Renal pelvis (tissue), 4 donors: Measurements from ENCODE around the gene PLIN1. TPM values are rescaled to one million over a fixed set of nuclear protein-coding genes. Genes with fewer than 3 reads are reported as not detected.
A peak's percentile ranks its signal among the peaks of the same experiment; 100 is the strongest.

Experiments
- DNase-seq: peaks from one replicate; pipeline ENCODE4 v3.0.0-alpha.2; 2013
- polyA plus RNA-seq, 3 donors: library from polyadenylated mRNA; unstranded; fragments of 120-200 nt; gene quantifications; one replicate each; pipeline ENCODE4 v1.2.1, GENCODE V29; 2013; ENCODE audit not compliant: insufficient read length in 3 of 3

The PLIN1 gene
- polyA plus RNA-seq, 3 donors, result 0.97 to 1.4 (median 1.3) TPM

DNA sequence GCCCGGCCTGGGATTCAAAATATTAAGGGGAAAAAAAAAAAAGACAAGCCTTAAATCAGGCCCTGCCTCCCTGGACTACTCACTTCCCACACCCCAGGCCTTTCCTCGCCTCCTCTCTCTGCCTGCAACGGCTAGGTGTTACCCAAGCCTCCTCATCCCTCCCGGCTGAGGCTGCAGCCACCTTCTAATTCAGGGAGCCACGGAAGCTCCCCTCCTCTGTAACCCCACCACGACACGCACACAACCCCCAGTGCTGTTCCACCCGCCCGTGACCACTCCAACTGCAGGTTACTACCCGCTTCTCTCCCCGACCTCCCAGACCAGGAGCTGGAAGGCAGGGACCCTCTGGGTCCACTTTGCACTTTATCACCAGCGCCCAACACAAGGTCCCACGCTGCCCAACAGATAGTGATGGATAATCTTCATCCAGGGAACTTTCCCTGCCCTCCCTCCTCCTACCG, 24.8 kb downstream of the PLIN1 start:
- no peak for DNase-seq

DNA sequence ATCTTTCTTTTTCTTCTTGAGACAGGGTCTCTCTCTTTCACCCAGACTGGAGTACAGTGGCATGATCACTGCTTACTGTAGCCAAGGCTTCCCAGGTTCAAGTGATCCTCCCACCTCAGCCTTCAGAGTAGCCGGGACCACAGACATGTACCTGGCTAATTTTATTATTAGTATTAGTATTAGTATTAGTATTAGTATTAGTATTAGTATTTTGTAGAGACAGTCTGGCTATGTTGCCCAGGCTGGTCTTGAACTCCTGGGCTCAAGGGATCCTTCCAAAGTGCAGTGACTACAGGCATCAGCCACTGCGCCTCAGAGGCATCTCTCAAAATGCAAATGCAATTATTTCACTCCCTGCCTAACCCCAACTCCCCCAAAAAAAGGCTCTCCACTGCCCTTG, 25.6 kb downstream of the PLIN1 start:
- no peak for DNase-seq

DNA sequence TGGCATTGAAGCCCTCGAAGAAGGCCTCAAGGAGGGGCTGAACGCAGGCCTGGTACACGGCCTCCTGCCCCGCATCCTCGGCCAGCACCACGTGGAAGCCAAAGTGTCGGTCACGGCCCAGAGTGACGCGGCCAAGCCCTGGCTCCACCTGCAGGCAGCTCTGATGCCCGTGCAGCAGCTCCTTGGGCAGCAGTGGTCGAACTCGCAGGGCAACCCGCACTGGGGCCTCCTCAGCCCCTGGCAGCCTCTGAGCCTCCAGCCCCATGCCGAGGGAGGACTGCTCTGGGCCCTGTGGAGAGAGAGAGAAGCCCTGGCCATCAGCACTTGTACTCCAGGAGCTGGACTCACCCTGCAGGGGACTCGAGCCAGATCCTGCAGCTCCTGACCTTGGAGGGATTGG, 26.5 kb downstream of the PLIN1 start:
- no peak for DNase-seq

DNA sequence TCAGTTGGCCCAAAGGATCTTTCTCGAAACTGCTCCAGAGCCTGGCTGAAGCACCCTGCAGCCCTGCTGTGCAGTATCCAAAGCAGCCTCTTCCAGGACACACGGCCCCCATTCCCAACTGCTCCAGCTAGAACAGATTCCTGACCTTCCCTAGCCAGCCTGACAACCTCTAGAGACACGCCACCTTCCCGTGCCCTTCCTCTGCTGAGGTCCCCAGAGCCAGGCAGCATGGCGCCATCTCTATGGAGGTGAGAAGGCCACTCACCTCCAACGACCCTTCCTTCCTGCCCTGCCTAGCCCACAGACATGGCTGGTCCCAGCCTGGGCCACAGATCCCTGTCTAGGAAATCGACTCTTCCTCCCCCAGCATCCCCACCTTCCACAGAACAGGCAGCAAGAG, 27.0 kb downstream of the PLIN1 start:
- DNase-seq, result no peak

DNA sequence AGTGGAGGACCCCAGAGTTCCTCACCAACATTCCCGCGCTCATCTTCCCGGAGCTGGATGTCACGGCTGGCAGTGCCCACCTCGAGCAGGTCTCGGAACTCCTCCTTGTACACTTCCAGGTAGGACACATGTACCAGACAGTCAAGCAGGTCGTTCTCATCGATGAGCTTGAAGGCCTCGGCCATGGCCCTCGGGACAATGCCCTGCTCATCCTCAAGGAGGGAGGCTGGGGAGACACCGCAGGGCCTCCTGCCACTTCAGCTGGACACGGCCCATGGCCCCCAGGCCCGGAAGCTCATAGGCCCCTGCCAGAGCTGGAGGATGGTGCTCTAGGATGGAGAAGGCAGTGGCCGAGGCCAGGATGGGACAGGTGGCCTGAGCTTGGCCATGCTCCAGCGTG, 29.5 kb downstream of the PLIN1 start:
- no peak for DNase-seq

DNA sequence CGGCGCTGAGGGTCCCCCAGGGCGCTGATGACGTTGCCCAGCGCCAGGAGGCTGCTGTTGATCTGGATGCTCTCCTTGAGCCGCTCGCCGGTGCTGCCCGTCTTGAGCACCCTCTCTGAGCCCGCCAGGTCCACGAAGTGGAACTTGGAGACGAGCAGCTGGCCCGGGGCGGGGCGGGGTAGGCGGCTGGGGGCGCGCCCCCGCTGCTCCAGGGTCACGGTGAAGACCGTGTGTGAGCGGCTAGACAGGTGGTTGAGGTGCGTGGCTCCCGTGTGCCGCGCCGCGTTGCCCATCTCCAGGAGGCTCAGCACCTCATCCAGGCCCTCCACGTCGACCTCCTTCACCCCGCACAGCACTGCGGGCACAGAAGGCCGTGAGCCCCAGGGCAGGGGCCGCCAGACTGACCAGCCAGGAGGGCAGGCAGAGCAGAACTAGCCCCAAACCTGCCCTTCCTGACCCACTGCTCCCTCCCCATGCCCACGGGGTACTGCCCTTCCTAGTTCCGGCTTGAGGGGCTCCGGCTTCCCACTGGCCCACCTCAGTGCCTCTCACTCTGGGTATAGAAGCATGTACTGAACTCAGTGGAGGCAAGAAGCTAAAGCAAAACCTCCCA, 30.0 kb downstream of the PLIN1 start:
- no peak for DNase-seq

DNA sequence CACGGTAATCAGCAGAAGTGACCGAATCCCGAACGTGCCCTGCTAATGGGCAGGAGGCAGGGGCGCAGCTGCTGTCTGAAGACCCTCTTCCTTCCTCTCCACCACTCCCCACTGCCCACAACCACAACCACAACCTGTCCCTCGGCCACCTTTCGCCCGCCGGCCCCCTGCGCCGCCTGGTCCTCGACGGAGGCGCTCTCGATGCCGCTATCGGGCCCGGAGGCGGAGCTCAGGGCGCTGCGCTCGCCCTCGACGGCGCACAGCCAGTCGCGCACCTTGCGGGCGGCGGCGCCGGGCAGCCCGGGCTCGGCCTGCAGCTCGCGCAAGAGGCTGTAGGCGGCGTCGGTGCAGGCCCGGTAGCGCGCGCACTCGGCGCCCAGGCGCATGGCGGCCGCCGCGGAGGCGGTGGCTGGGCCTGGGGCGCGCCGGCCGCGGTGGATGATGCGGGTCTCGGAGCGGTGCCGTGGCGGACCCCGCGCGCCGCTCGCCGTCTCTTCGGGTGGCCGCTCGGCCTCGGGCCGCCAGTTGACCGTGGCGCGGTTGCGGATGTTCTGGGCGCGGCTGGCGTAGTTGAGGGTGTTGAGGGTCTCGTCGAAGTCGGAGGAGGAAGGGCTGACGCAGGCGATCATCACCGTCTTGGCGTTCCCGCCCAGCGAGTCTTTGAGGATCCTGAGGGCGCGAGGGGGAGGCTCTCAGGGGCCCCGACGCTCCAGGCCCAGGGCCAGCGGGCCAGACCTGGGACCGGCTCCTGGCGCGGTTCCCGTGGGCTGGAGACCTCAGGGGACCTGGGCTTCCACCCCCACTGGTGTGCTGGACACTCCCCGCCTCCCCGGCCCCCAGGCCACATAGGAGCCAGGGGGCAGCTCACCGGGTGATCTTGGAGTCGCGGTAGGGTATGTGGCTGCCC, 30.8 kb downstream of the PLIN1 start:
- DNase-seq, result no peak

DNA sequence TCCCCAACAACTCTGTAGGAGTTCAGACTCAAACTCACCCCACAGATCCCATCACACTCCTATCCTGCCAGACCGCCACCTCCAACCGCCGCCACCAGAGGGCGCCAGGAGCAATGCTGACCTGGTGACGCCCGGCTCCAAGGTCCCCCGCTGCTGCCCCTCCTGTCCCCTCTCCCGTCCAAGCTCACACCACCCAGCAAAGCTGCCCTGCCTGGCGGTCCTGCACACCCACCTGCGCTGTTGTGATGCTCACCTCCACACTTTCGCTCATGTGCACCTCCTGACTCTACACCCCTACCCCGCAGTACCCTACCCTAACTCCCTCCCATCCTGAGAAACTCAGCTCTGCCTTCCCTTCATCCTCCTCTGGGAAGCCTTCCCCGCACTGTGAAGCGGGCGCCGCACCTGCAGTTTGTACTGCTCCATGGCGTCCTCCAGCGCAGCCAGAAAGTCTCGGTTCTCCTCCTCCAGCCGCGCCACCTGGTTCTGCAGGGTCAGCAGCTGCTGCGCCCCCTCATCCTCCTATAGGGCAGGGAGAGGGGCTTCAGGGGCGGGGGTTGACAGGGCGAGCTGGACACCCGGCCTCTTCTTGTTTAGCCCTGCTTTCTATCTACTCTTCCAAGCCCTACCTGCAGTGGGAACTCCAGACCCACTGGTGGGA, 31.8 kb downstream of the PLIN1 start:
- peak; percentile 42 for DNase-seq

DNA sequence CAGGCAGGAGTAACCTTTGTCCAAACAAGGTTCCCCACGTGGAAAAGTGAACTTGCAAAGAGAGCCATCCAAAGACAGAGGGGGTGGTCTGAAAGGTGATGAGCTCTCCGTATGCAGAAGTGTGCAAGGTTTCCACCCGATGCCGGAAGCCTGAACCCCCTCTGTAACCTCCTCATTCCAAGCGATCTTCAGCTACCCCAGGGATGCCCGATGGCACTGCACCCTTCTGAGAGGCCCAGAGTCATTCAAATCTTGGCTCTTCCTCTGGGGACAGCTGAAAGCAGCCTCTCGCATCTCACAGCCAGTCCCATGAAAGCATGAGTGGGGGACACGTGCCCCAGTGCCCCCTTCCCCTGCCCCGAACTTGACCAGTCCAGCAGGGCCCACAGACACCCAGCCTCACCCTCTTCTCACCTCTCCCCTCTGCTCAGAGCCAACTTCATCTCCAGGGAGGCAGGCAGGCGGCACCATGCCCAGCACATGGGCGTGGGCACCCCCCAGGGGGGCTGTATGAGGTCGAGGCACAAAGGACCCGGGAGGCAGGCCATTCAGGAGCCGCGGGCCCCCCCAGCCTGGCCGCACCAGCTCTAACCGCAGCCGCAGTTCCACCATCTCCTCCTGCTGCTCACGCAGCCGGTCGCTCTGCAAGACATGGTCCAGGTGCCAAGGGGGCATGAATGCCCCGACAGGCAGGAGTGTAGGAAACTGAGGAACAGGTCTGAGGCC, 32.6 kb downstream of the PLIN1 start:
- no peak for DNase-seq

DNA sequence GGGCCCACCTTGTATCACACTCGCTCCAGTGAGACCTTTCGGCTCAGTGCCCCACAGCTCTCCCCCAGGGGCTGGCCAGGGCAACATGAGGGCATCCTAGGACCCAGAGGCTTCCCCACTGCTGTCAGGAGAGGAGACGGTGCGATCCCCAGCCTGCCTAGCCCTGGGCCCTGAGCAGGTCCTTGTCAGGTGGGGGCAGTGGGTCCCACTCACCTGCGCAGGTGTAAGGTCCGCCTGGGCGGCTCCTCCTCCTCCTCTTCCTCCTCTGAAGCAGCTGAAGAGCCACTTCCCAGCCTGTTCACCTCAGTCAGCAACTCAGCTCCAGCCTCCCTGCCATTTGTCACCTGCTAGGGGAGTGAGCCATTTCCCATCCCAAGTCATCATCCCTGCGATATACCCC, 33.5 kb downstream of the PLIN1 start:
- DNase-seq, result no peak

DNA sequence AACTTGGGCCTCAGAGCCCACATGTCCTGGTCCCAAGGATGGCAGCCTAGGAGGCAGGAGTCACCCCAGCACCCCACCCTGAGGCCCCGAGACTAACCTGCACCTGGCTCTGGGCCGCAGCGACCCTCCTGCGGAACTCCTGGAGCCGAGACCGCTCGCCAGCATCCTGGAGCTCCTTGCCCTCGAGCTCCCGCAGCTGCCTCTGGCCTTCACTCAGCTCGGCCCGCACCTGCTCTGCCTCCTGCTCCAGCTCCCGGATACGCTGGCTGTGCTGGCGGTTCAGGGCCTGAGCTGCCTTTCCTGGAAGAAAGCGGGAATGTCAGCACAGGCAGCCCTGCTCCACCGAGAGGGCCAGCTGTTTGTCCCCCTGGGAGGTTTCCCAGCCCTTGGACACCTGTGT, 37.1 kb downstream of the PLIN1 start:
- no peak for DNase-seq

DNA sequence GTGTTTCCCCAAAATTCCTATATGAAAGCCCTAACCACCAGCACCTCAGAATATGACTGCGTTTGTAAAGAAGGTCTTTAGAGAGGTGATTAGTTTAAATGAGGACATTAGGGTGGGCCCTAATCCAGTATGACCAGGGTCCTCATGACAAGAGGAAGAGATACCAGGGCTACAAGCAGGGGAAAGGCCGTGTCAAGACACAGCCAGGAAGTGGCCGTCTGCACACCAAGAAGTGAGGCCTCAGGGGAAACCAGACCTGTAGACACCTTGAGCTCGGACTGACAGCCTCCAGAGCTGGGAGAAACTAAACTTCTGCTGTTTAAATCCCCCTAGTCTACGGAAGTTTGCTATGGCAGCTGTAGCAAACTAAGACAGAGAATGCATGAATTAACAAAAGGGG, 38.1 kb downstream of the PLIN1 start:
- no peak for DNase-seq

DNA sequence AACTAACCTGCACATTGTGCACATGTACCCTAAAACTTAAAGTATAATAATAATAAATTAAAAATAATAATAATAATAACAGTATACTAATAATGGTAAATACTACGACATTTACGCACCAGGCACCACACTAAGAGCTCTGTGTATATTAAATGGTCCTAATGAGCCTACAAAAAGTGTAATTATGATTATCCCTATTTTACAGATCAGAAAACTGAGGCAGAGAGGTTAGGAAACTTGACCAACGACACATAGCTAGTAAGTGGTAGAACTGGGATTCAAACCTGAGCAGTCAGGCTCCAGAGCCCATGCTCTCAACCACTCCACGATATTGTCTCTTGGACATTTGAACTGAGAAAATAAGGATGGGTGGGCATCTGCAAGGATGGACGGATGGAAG, 38.9 kb downstream of the PLIN1 start:
- DNase-seq, result no peak

DNA sequence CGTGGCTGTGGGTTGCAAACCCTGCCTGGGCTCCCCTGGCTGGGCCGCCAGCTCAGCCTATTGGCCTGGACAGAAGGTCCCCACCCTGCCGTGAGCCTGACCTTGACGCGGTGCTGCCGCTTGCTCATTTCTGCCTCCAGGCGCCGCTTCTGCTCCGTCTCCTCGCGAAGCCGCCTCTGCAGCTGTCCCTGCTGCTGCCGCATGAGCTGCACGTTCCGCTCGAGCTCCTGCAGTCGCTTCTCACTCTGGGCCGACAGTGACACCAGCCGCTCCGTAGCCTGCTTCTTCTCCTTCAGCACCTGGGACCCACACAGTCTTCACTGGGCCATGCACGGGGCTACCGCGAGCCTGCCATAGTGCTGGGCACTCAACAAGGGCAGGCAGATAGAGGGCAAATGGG, 45.6 kb downstream of the PLIN1 start:
- DNase-seq, result no peak

DNA sequence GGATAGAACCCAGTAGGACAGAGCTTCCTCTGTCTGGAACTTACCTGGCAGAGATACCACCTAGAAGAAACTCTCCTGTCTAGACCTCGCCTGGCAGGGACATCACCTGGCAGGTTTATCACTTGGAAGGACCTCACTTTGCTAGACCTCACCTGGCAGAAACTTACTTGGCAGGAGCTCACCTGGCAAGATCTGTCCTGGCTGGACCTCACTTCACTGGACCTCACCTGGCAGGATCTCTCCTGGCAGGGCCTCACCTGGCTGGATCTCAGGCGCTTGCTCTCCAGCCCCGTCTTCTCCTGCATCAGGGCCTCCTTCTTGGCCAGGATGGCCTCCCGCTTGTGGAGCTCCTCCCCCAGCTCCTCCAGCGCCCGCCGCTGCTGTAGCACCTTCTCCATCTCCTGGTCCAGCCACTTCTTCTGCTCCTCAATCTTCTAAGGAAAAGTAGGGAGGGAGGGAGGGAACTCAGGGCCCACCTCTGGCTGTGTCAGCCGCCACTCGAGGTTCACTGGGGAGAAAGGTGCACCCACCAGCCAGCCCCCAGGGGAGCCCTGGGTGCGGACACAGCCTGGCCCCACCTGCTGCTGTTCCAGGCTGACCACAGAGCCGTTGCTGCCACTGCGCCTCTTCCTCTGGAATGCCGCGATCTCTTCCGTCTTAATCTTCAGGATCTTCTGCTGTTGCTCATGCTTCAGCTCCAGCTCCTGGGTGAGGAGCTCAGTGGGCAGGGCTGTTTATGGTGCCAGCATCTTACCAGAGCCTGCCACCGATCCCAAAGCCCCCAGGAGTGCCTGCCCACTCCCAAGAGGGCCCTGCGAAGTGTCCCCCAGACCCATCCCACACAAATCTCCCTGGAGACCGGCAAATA, 46.4 kb downstream of the PLIN1 start:
- no peak for DNase-seq

DNA sequence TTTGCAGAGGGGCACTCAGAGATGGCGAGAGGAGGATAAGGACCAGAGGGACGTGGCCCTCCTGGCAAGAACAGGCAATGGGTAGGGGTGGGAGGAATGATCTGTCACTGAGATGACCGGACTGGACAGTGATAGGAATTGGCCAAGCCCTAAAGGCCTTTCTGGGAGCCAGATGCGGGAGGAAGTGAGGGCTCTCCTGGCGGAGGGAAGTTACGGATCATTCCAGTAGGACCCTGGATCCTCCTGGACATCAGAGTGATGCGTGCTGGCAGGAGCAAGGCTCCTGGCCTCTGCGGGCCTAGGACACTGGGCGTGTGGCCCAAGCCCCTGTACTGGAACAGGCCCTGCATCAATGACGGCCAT, 47.3 kb downstream of the PLIN1 start:
- no peak for DNase-seq

DNA sequence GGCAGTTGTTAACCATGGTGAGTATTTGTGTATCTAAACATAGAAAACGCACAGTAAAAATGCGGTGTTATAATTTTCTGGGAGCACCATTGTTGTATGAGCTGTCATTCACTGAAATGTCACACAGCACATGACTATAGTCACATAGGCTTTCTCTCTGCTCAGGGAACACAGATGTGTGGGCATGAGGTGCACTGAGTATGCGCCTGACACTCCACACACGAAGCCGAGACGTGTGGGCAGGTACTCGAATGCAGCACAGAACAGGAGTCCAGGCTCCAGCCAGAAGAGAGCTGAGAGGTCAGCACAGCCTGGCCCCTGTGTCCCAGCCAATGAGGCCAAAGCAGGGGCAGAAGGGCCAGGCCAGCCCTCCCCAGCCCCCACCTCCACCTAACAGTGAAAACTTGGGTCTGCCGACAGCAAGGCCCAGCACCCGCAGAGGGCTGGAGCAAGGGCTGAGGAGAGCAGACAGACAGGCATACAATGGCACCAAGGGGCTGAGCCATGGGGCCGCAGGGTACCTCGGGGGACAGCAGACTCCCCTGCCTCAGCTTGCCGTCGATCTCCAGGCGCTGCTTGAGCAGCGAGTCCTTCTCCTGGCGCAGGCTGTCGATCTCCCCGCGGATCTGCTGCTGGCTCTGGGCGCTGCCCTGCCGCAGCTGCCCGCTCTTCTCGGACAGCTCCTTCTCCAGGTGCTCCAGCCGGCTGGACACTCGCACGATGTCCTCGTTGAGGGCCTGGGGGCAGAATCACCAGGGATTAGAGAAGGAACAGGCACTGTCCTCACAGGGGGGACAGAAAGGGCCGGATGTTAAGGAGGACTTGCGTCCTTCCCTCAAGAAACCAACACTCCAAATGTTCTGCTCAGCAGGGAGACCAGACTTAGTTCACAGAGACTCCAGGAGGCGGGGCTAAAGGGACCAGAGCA, 47.9 kb downstream of the PLIN1 start:
- DNase-seq, result no peak

DNA sequence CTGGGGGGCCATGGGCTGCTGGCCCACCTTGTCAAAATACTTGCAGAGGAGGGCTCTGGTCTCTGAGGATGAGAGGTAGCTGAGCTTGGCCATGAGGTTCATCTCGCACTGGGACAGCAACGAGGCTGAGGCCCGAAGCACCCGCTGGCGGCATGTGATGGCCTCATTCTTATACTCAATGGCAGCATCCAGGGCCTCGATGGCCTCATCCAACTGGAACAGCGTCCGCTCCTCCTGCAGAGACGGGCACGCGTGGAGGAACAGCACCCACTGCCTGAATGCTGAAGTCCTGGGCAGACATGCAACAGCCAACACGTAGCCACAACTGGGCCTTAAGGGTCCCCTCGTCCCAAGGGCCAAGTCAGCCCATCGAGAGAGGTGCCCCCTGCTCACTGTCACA, 48.9 kb downstream of the PLIN1 start:
- no peak for DNase-seq

DNA sequence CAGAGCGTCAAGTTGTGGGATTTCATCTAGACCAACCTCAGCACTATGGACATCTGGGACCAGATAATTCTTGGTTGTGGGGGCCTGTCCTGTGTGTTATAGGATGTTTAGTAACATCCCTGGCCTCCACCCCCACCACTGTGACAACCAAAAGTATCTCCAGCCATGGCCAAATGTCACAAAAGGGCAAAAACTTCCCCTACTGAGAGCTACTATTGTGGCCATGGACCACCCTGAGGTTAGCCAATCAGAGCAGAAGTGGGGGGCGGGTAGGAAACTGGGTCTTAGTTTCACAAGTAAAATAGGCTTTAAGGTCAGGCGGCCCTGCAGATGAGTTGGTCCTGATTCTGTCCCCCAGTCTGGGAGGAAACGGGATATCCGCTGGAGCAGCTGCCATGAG, 49.3 kb downstream of the PLIN1 start:
- DNase-seq, result no peak
